Loucy (cell line): ENCODE data around the gene PPARA.

Experiments
- EZH2phosphoT487 ChIP-seq: fragments of 200-600 bp; IDR thresholded peaks from 2 replicates; pipeline ENCODE4 v1.6.1; 2018; ENCODE audit warnings: antibody characterized with exemption, mild to moderate bottlenecking, moderate library complexity, borderline replicate concordance
- TF ChIP-seq, protein P1 (sequence below): fragments of 200-600 bp; sonication (generic); conservative IDR thresholded peaks from 2 replicates; pipeline ENCODE4 v1.5.1; 2014; ENCODE audit warnings: mild to moderate bottlenecking, antibody characterized with exemption, low read length

DNA sequence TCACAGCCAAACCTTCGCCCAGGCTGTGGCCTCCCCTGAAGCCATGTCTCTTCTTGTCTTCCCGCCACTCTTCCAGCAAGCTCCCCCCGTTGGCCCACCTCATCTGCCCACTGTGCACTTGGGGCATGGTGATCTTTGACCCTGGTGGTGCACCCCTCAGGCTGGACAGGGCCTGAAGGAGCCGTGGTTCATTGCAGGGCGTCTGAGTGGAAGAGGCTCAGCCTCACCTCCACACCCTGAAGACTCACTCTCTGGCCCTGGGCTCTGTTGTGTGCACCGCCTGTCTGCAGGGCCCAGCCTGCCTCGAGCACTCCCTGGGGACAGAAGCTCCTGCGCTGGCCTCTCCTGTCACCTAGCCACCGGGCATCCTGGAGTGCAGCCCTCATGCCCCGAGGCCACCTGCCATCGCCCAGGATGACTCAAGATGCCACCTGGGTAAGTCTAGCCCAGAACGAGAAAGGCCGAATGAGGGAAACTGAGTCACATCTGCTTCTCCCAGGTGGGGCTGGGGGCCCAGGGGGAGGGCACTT, 40.8 kb upstream of the PPARA start:
- TF ChIP-seq, protein P1, sequence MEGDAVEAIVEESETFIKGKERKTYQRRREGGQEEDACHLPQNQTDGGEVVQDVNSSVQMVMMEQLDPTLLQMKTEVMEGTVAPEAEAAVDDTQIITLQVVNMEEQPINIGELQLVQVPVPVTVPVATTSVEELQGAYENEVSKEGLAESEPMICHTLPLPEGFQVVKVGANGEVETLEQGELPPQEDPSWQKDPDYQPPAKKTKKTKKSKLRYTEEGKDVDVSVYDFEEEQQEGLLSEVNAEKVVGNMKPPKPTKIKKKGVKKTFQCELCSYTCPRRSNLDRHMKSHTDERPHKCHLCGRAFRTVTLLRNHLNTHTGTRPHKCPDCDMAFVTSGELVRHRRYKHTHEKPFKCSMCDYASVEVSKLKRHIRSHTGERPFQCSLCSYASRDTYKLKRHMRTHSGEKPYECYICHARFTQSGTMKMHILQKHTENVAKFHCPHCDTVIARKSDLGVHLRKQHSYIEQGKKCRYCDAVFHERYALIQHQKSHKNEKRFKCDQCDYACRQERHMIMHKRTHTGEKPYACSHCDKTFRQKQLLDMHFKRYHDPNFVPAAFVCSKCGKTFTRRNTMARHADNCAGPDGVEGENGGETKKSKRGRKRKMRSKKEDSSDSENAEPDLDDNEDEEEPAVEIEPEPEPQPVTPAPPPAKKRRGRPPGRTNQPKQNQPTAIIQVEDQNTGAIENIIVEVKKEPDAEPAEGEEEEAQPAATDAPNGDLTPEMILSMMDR = no peak
- no peak for TF ChIP-seq EZH2phosphoT487
